Activated T-cell treated with anti-CD3 and anti-CD28 coated beads, Interleukin-2, amount 50 U/mL, for 72 hours (primary cell): Measurements from ENCODE around the gene FRG2. TPM values are rescaled to one million over a fixed set of nuclear protein-coding genes. Genes with fewer than 3 reads are reported as not detected.
"Not testable (repeated sequence)": the region's sequence is repeated elsewhere in the genome, so short reads cannot be mapped to it uniquely, and the experiment has no call there.

Experiments used
- ATAC-seq, 2 donors: fragments of 150-1000 bp; cut with Tn5 transposase; replicated peaks in 1 of 2; 2 replicates each; pipeline ENCODE4 v1.10.0; 2021; ENCODE audit warnings: moderate library complexity in 2 of 2, mild to moderate bottlenecking in 1 of 2
- DNase-seq, 2 donors: peaks; one replicate each; pipeline ENCODE4 v3.0.0; 2021 to 2022; ENCODE audit warnings: mixed read lengths in 1 of 2
- H3K27ac Mint-ChIP-seq: one replicate; pipeline ENCODE4 v1.8.0; 2022; ENCODE audit warnings: mild to moderate bottlenecking, moderate library complexity, mixed read lengths
- H3K27me3 Mint-ChIP-seq: one replicate; pipeline ENCODE4 v1.8.0; 2022; ENCODE audit warnings: low read depth, mixed read lengths
- H3K36me3 Mint-ChIP-seq, 2 donors: one replicate each; pipeline ENCODE4 v1.8.0; 2022; ENCODE audit warnings: mixed read lengths in 2 of 2, mild to moderate bottlenecking in 1 of 2; ENCODE audit not compliant: insufficient read depth in 2 of 2
- H3K4me1 Mint-ChIP-seq: one replicate; pipeline ENCODE4 v1.8.0; 2022; ENCODE audit warnings: low read depth, mixed read lengths
- H3K4me3 Mint-ChIP-seq, 2 donors: one replicate each; pipeline ENCODE4 v1.8.0; 2022; ENCODE audit warnings: mild to moderate bottlenecking in 2 of 2, mixed read lengths in 2 of 2, moderate library complexity in 2 of 2
- H3K9me3 Mint-ChIP-seq, 2 donors: one replicate each; pipeline ENCODE4 v1.8.0; 2022; ENCODE audit warnings: mixed read lengths in 2 of 2
- total RNA-seq, 2 donors: library from RNA; stranded (reverse); gene quantifications; one replicate each; pipeline ENCODE4 v1.2.3, GENCODE V29; 2022

FRG2 gene
- total RNA-seq, 2 donors from 2014 or later: not detected

GRCh38 chr4:190020790-190021717 lies 6.0 kb downstream of the FRG2 start:
- peak; percentile 18 to 51 for DNase-seq
- Mint-ChIP-seq H3K4me3 (peak overlapping the region; percentile 63 to 73), H3K36me3 (peaks cover 3 to 4% of the 10 kb centered on the region in 2 donors), H3K4me1 (peaks cover 37% of the 10 kb centered on the region), H3K9me3 (no peaks in the 10 kb centered on the region), H3K27ac (peak overlapping the region; percentile 27), H3K27me3 (peaks cover 43% of the 10 kb centered on the region)
- peak; percentile 30 to 32 for ATAC-seq

- Mint-ChIP-seq H3K27me3 (peaks cover 50% of the 10 kb centered on the region), H3K4me3 (peak overlapping the region; percentile 14 to 63), H3K4me1 (peaks cover 38% of the 10 kb centered on the region)
- not testable (repeated sequence) for H3K9me3 Mint-ChIP-seq, H3K27ac Mint-ChIP-seq, DNase-seq, H3K36me3 Mint-ChIP-seq, ATAC-seq
These were observed 7.1 kb downstream of the FRG2 start for GRCh38 chr4:190019859-190020463.

- ATAC-seq (no peak), DNase-seq (peak; percentile 1 to 2)
- Mint-ChIP-seq H3K27ac (no peak overlapping the region), H3K4me3 (peak overlapping the region; percentile 14 to 63), H3K36me3 (peaks cover 5 to 7% of the 10 kb centered on the region in 2 donors), H3K27me3 (peaks cover 54% of the 10 kb centered on the region), H3K9me3 (no peaks in the 10 kb centered on the region), H3K4me1 (peaks cover 41% of the 10 kb centered on the region)
These were observed 7.8 kb downstream of the FRG2 start for GRCh38 chr4:190019023-190019858.

GRCh38 chr4:190018201-190018920 lies 8.7 kb downstream of the FRG2 start:
- Mint-ChIP-seq H3K9me3 (peaks cover 0 to 2% of the 10 kb centered on the region in 2 donors), H3K4me3 (peak overlapping the region in 1 of 2 donors; percentile 16), H3K4me1 (peaks cover 42% of the 10 kb centered on the region), H3K27ac (no peak overlapping the region), H3K27me3 (peaks cover 63% of the 10 kb centered on the region), H3K36me3 (peaks cover 5 to 9% of the 10 kb centered on the region in 2 donors)
- no peak for ATAC-seq
- DNase-seq: no peak

- Mint-ChIP-seq H3K9me3 (peaks cover 0 to 2% of the 10 kb centered on the region in 2 donors), H3K27ac (no peak overlapping the region), H3K4me1 (peaks cover 42% of the 10 kb centered on the region), H3K4me3 (peak overlapping the region; percentile 27 to 45), H3K36me3 (peaks cover 5 to 9% of the 10 kb centered on the region in 2 donors), H3K27me3 (peaks cover 71% of the 10 kb centered on the region)
- DNase-seq (peak; percentile 6), ATAC-seq (no peak)
These were observed 9.5 kb downstream of the FRG2 start for GRCh38 chr4:190017357-190018200.

- H3K36me3 Mint-ChIP-seq: peaks cover 5 to 9% of the 10 kb centered on the region in 2 donors
- ATAC-seq: no peak
- H3K27ac Mint-ChIP-seq: no peak overlapping the region
- H3K4me1 Mint-ChIP-seq: peaks cover 42% of the 10 kb centered on the region
- peaks cover 0 to 2% of the 10 kb centered on the region in 2 donors for H3K9me3 Mint-ChIP-seq
- peaks cover 81% of the 10 kb centered on the region for H3K27me3 Mint-ChIP-seq
- peak overlapping the region; percentile 45 to 51 for H3K4me3 Mint-ChIP-seq
- peak in 1 of 2 donors; percentile 1 for DNase-seq
These were observed 10.4 kb downstream of the FRG2 start for GRCh38 chr4:190016369-190017289.

- DNase-seq (peak in 1 of 2 donors; percentile 2), ATAC-seq (no peak)
- peaks cover 0 to 2% of the 10 kb centered on the region in 2 donors for H3K9me3 Mint-ChIP-seq
- no peak overlapping the region for H3K27ac Mint-ChIP-seq
- peaks cover 80% of the 10 kb centered on the region for H3K27me3 Mint-ChIP-seq
- H3K4me3 Mint-ChIP-seq: peak overlapping the region; percentile 51 to 67
- H3K36me3 Mint-ChIP-seq: peaks cover 5 to 9% of the 10 kb centered on the region in 2 donors
- peaks cover 37% of the 10 kb centered on the region for H3K4me1 Mint-ChIP-seq
These were observed 11.3 kb downstream of the FRG2 start for GRCh38 chr4:190015538-190016368.

- H3K27ac Mint-ChIP-seq: no peak overlapping the region
- H3K36me3 Mint-ChIP-seq: peaks cover 5 to 9% of the 10 kb centered on the region in 2 donors
- H3K4me3 Mint-ChIP-seq: peak overlapping the region; percentile 65 to 77
- peak; percentile 62 to 74 for ATAC-seq
- peak; percentile 14 to 30 for DNase-seq
- H3K9me3 Mint-ChIP-seq: peaks cover 0 to 2% of the 10 kb centered on the region in 2 donors
- H3K4me1 Mint-ChIP-seq: peaks cover 29% of the 10 kb centered on the region
- peaks cover 72% of the 10 kb centered on the region for H3K27me3 Mint-ChIP-seq
These were observed 12.1 kb downstream of the FRG2 start for GRCh38 chr4:190014771-190015537.

GRCh38 chr4:189989941-189990340 lies 37.1 kb downstream of the FRG2 start:
- not testable (repeated sequence) for H3K36me3 Mint-ChIP-seq, H3K4me3 Mint-ChIP-seq, H3K9me3 Mint-ChIP-seq, H3K27me3 Mint-ChIP-seq, H3K27ac Mint-ChIP-seq, ATAC-seq, H3K4me1 Mint-ChIP-seq, DNase-seq
